Mammary epithelial cell (primary cell): ENCODE measurements around the gene MCMBP.

ENCODE experiments used
- EZH2 ChIP-seq: IDR thresholded peaks from 2 replicates; pipeline ENCODE4 v1.6.1; 2012; ENCODE audit warnings: low read length, inconsistent platforms, borderline replicate concordance
- TF ChIP-seq, protein P1 (sequence below), 2 donors: IDR thresholded peaks in 1 of 2; conservative IDR thresholded peaks in 1 of 2; 2 replicates each; pipeline ENCODE4 v1.5.1; 2011 to 2012; ENCODE audit warnings: inconsistent platforms in 2 of 2, low read length in 2 of 2, mild to moderate bottlenecking in 2 of 2, control low read depth in 1 of 2, low read depth in 1 of 2; ENCODE audit not compliant: insufficient read depth in 1 of 2; ENCODE audit errors: extremely low read depth in 1 of 2

DNA sequence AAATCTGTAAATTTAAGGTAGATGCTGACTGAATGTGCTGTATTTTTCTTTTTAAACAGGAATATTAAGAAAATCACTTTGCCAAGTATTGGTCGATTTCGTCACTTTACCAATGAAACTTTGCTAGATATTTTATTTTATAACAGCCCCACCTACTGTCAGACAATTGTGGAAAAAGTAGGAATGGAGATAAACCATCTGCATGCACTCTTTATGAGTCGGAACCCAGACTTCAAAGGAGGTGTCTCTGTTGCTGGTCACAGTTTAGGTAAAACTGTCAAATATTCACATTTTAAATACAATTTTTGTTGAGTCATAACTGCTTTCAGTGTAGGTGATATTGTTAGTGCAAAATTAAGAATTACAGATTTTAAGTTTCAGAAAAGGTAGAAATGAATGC, 45.1 kb upstream of the MCMBP start:
- TF ChIP-seq, protein P1, sequence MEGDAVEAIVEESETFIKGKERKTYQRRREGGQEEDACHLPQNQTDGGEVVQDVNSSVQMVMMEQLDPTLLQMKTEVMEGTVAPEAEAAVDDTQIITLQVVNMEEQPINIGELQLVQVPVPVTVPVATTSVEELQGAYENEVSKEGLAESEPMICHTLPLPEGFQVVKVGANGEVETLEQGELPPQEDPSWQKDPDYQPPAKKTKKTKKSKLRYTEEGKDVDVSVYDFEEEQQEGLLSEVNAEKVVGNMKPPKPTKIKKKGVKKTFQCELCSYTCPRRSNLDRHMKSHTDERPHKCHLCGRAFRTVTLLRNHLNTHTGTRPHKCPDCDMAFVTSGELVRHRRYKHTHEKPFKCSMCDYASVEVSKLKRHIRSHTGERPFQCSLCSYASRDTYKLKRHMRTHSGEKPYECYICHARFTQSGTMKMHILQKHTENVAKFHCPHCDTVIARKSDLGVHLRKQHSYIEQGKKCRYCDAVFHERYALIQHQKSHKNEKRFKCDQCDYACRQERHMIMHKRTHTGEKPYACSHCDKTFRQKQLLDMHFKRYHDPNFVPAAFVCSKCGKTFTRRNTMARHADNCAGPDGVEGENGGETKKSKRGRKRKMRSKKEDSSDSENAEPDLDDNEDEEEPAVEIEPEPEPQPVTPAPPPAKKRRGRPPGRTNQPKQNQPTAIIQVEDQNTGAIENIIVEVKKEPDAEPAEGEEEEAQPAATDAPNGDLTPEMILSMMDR (conservative IDR thresholded peaks at IDR 0.05 in 1 of 2, IDR thresholded peaks at IDR 0.05 in 1 of 2; ENCODE audit: extremely low read depth in 1 of 2, insufficient read depth in 1 of 2, low read depth in 1 of 2, low read length in 2 of 2), result peak in 1 of 2 donors; percentile 12
- TF ChIP-seq EZH2, result no peak
